HEK293 (cell line): Measurements from ENCODE around the gene LYZL2.

Source experiments
- CTCF ChIA-PET: fragments of 350-600 bp; formaldehyde crosslinking; extraction: SDS; loops from one replicate; lab custom pipeline; 2021; ENCODE audit warnings: antibody characterized with exemption; lab: Yijun Ruan, JAX
- POLR2A ChIA-PET: fragments of 300-600 bp; formaldehyde crosslinking; extraction: SDS; loops from one replicate; lab custom pipeline; 2020; ENCODE audit warnings: antibody characterized with exemption, inconsistent platforms; lab: Yijun Ruan, JAX
- H3K27ac ChIP-seq: fragments of 200-500 bp; sonication (Bioruptor generic); 2 replicates; pipeline ENCODE4 v1.5.1; 2014; ENCODE audit warnings: low read depth, low read length, control low read depth, inconsistent platforms; ENCODE audit errors: extremely low read depth
- H3K36me3 ChIP-seq, 2 experiments: fragments of 200-500 bp in 1 of 2; sonication (Bioruptor generic) in 1 of 2; 1 replicate in 1 of 2; 2 replicates in 1 of 2; pipeline ENCODE4 v1.5.1; 2014 to 2017; ENCODE audit warnings: inconsistent platforms in 2 of 2, low read length in 2 of 2; ENCODE audit not compliant: control insufficient read depth in 2 of 2, insufficient read depth in 1 of 2
- H3K4me1 ChIP-seq: fragments of 200-500 bp; sonication (Bioruptor generic); 2 replicates; pipeline ENCODE4 v1.5.1; 2014; ENCODE audit warnings: mild to moderate bottlenecking, low read length, inconsistent platforms; ENCODE audit not compliant: control insufficient read depth, insufficient read depth
- H3K4me3 ChIP-seq: 2 replicates; pipeline ENCODE4 v1.5.1; 2011; ENCODE audit warnings: low read depth, mild to moderate bottlenecking, control low read depth, low read length, moderate library complexity
- H3K9me3 ChIP-seq: fragments of 200-500 bp; sonication (Bioruptor generic); 2 replicates; pipeline ENCODE4 v1.5.1; 2014; ENCODE audit warnings: low read depth, low read length, inconsistent platforms; ENCODE audit not compliant: control insufficient read depth, insufficient read depth
- ELK4 ChIP-seq: IDR thresholded peaks from 2 replicates; pipeline ENCODE4 v1.6.1; 2011; ENCODE audit warnings: mild to moderate bottlenecking, low read depth, low read length, borderline replicate concordance
- FEZF1 ChIP-seq: fragments of 450-650 bp; formaldehyde crosslinking; IDR thresholded peaks from 2 replicates; pipeline ENCODE4 v1.5.1; 2016; ENCODE audit warnings: missing biosample characterization, missing genetic modification characterization
- HOXA7 ChIP-seq: sonication (generic); formaldehyde crosslinking; IDR thresholded peaks from 2 replicates; pipeline ENCODE4 v1.8.1; 2022; ENCODE audit warnings: missing genetic modification reagents, borderline replicate concordance
- KLF16 ChIP-seq: fragments of 450-650 bp; formaldehyde crosslinking; IDR thresholded peaks from 2 replicates; pipeline ENCODE4 v1.5.1; 2017; ENCODE audit warnings: missing biosample characterization, missing genetic modification characterization
- SALL2 ChIP-seq: fragments of 450-650 bp; formaldehyde crosslinking; IDR thresholded peaks from 2 replicates; pipeline ENCODE4 v1.5.0; 2017; ENCODE audit warnings: missing biosample characterization, mild to moderate bottlenecking, missing genetic modification characterization, borderline replicate concordance
- SP2 ChIP-seq: fragments of 450-650 bp; formaldehyde crosslinking; IDR thresholded peaks from 2 replicates; pipeline ENCODE4 v1.5.1; 2016; ENCODE audit warnings: missing biosample characterization, missing genetic modification characterization
- SP7 ChIP-seq: fragments of 450-650 bp; formaldehyde crosslinking; IDR thresholded peaks from 2 replicates; pipeline ENCODE4 v1.5.1; 2016; ENCODE audit warnings: missing biosample characterization, missing genetic modification characterization
- ZBTB49 ChIP-seq: fragments of 450-650 bp; formaldehyde crosslinking; IDR thresholded peaks from 2 replicates; pipeline ENCODE4 v1.5.1; 2016; ENCODE audit warnings: missing biosample characterization, missing genetic modification characterization, low read depth
- ZFP3 ChIP-seq: fragments of 450-650 bp; formaldehyde crosslinking; IDR thresholded peaks from 2 replicates; pipeline ENCODE4 v1.5.1; 2016; ENCODE audit warnings: low read depth, missing biosample characterization, missing genetic modification characterization
- ZNF112 ChIP-seq: fragments of 450-650 bp; formaldehyde crosslinking; IDR thresholded peaks from 2 replicates; pipeline ENCODE4 v1.5.0; 2017; ENCODE audit warnings: missing biosample characterization, missing genetic modification characterization
- ZNF133 ChIP-seq: fragments of 450-650 bp; formaldehyde crosslinking; IDR thresholded peaks from 2 replicates; pipeline ENCODE4 v1.5.1; 2016; ENCODE audit warnings: missing biosample characterization, missing genetic modification characterization
- ZNF214 ChIP-seq: fragments of 450-650 bp; formaldehyde crosslinking; IDR thresholded peaks from 2 replicates; pipeline ENCODE4 v1.5.1; 2017; ENCODE audit warnings: missing biosample characterization, mild to moderate bottlenecking, missing genetic modification characterization, borderline replicate concordance
- ZNF24 ChIP-seq: fragments of 450-650 bp; formaldehyde crosslinking; IDR thresholded peaks from 2 replicates; pipeline ENCODE4 v1.5.1; 2016; ENCODE audit warnings: missing biosample characterization, missing genetic modification characterization
- ZNF426 ChIP-seq: fragments of 450-650 bp; formaldehyde crosslinking; IDR thresholded peaks from 2 replicates; pipeline ENCODE4 v1.5.1; 2017; ENCODE audit warnings: missing biosample characterization, missing genetic modification characterization, mild to moderate bottlenecking, inconsistent platforms, moderate library complexity
- ZNF513 ChIP-seq: fragments of 450-650 bp; IDR thresholded peaks from 2 replicates; pipeline ENCODE4 v1.5.1; 2018; ENCODE audit warnings: missing biosample characterization, missing genetic modification characterization
- ZNF514 ChIP-seq: fragments of 450-650 bp; formaldehyde crosslinking; IDR thresholded peaks from 2 replicates; pipeline ENCODE4 v1.5.1; 2016; ENCODE audit warnings: missing biosample characterization, missing genetic modification characterization
- ZNF626 ChIP-seq: fragments of 450-650 bp; sonication (Bioruptor Pico); formaldehyde crosslinking; IDR thresholded peaks from 2 replicates; pipeline ENCODE4 v1.5.1; 2018; ENCODE audit warnings: missing biosample characterization, missing genetic modification characterization, inconsistent platforms
- ZNF645 ChIP-seq: fragments of 450-650 bp; formaldehyde crosslinking; IDR thresholded peaks from 2 replicates; pipeline ENCODE4; 2016; ENCODE audit warnings: missing biosample characterization, missing genetic modification characterization
- ZNF658 ChIP-seq: fragments of 450-650 bp; formaldehyde crosslinking; IDR thresholded peaks from 2 replicates; pipeline ENCODE4; 2016; ENCODE audit warnings: missing biosample characterization, missing genetic modification characterization
- TF ChIP-seq, protein P1 (sequence below): fragments of 450-650 bp; formaldehyde crosslinking; IDR thresholded peaks from 2 replicates; pipeline ENCODE4 v1.5.1; 2016; ENCODE audit warnings: missing biosample characterization, missing genetic modification characterization

Gene LYZL2

DNA sequence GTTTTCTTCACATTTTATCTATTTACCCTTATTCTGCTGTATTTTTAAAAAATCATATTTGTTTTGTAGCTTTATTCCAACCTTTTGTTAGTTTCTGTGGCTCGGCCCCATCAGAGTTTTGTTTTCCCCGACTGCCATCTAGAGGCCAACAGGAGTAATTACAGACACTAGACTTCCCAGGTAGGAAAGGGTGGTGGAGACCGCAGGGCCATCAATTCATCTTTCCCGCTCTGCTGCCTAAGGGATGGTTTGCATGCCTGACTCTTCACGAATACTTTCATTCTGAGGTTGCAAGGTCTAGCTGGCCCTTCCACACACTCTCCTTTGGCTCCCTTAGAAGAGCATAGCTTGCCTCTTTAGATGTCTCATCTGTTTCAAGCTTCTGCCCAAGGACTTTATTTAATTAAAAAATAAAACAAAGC lies 38.3 kb downstream of the LYZL2 start (continued):
- TF ChIP-seq ZNF645 (tag by site-specific recombination): no peak
- TF ChIP-seq ZNF426 (tag by site-specific recombination): no peak
- no peak for TF ChIP-seq ZNF24 (tag by site-specific recombination)
- TF ChIP-seq SP7 (tag by site-specific recombination): 0 out of 2 replicates have a peak, but pooled peaks have one; percentile 19
- no peak for TF ChIP-seq FEZF1 (tag by site-specific recombination)
- TF ChIP-seq ZBTB49 (tag by site-specific recombination): no peak
- TF ChIP-seq ZNF112 (tag by site-specific recombination): no peak

GRCh38 chr10:30589441-30589840 lies 40.1 kb downstream of the LYZL2 start:
- Histone ChIP-seq H3K27ac (no peak overlapping the region), H3K4me1 (no peaks in the 10 kb centered on the region), H3K9me3 (no peaks in the 10 kb centered on the region), H3K4me3 (no peak overlapping the region), H3K36me3 (no peaks in the 10 kb centered on the region)
- ChIA-PET POLR2A (no interaction called here), CTCF (interaction anchor here (0.7 to 5.9 kb wide), 8 partner anchors 11 to 1092 kb away, joined by 3 to 111 read pairs (median 5); no protein-coding TSS in a partner anchor)
- TF ChIP-seq ZFP3 (tag by site-specific recombination) (no peak), ZNF513 (tag by site-specific recombination) (no peak), HOXA7 (CRISPR knock-in tag) (no peak), ELK4 (no peak)

GRCh38 chr10:30587522-30588031 lies 42.0 kb downstream of the LYZL2 start:
- no peaks in the 10 kb centered on the region for H3K36me3 ChIP-seq
- no peaks in the 10 kb centered on the region for H3K4me1 ChIP-seq
- H3K4me3 ChIP-seq: no peak overlapping the region
- ChIA-PET POLR2A (no interaction called here), CTCF (interaction anchor here (0.6 to 0.7 kb wide), 2 partner anchors 137 to 209 kb away, joined by 3 read pairs; no protein-coding TSS in a partner anchor)
- H3K9me3 ChIP-seq: no peaks in the 10 kb centered on the region
- no peak overlapping the region for H3K27ac ChIP-seq
- TF ChIP-seq ZNF626: no peak
- no peak for TF ChIP-seq SALL2 (tag by site-specific recombination)
- TF ChIP-seq, protein P1, sequence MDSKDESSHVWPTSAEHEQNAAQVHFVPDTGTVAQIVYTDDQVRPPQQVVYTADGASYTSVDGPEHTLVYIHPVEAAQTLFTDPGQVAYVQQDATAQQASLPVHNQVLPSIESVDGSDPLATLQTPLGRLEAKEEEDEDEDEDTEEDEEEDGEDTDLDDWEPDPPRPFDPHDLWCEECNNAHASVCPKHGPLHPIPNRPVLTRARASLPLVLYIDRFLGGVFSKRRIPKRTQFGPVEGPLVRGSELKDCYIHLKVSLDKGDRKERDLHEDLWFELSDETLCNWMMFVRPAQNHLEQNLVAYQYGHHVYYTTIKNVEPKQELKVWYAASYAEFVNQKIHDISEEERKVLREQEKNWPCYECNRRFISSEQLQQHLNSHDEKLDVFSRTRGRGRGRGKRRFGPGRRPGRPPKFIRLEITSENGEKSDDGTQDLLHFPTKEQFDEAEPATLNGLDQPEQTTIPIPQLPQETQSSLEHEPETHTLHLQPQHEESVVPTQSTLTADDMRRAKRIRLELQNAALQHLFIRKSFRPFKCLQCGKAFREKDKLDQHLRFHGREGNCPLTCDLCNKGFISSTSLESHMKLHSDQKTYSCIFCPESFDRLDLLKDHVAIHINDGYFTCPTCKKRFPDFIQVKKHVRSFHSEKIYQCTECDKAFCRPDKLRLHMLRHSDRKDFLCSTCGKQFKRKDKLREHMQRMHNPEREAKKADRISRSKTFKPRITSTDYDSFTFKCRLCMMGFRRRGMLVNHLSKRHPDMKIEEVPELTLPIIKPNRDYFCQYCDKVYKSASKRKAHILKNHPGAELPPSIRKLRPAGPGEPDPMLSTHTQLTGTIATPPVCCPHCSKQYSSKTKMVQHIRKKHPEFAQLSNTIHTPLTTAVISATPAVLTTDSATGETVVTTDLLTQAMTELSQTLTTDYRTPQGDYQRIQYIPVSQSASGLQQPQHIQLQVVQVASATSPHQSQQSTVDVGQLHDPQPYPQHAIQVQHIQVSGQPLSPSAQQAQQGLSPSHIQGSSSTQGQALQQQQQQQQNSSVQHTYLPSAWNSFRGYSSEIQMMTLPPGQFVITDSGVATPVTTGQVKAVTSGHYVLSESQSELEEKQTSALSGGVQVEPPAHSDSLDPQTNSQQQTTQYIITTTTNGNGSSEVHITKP (tag by site-specific recombination): no peak
- no peak for TF ChIP-seq SP2
- TF ChIP-seq KLF16 (tag by site-specific recombination): no peak
- TF ChIP-seq ZNF514 (tag by site-specific recombination): no peak
- no peak for TF ChIP-seq ZNF214
- TF ChIP-seq ZNF645 (tag by site-specific recombination): no peak
- no peak for TF ChIP-seq ZNF133 (tag by site-specific recombination)
- no peak for TF ChIP-seq ZNF658 (tag by site-specific recombination)
